ENCODE measurements around the gene INTS4. TPM values are rescaled to one million over a fixed set of nuclear protein-coding genes. Genes with fewer than 3 reads are reported as not detected.

INTS4 gene
- polyA plus RNA-seq, 3 donors, result 23.5 to 41.7 (median 29.0) TPM

- Histone ChIP-seq H3K9me3 (replicated peaks in 1 of 2; ENCODE audit: control insufficient read depth in 1 of 2, insufficient read depth in 1 of 2, low read length in 2 of 2) (peaks cover 0 to 4% of the 10 kb centered on the region in 2 donors), H4K20me1 (ENCODE audit: insufficient read depth, low read length) (no peaks in the 10 kb centered on the region), H3K27ac (ENCODE audit: low read depth in 1 of 2, low read length in 2 of 2) (no peak overlapping the region), H3K9ac (ENCODE audit: insufficient read depth, low read length, poor library complexity, severe bottlenecking) (no peak overlapping the region), H3K27me3 (ENCODE audit: control insufficient read depth in 2 of 2, insufficient read depth in 2 of 2, low read length in 2 of 2) (no peaks in the 10 kb centered on the region), H3K4me1 (ENCODE audit: control insufficient read depth in 1 of 2, insufficient read depth in 2 of 2, low read length in 2 of 2) (peaks cover 0 to under 1% of the 10 kb centered on the region in 2 donors), H3K4me3 (replicated peaks in 1 of 3; ENCODE audit: low read depth in 2 of 3, low read length in 3 of 3) (no peak overlapping the region), H3K4me2 (replicated peaks; ENCODE audit: extremely low read depth, low read length, poor library complexity, severe bottlenecking) (no peak overlapping the region), H2AFZ (ENCODE audit: insufficient read depth, low read depth, low read length, poor library complexity, severe bottlenecking) (no peak overlapping the region), H3K36me3 (replicated peaks in 1 of 2; ENCODE audit: control insufficient read depth in 1 of 2, insufficient read depth in 2 of 2, low read length in 2 of 2) (no peaks in the 10 kb centered on the region), H3K79me2 (ENCODE audit: insufficient read depth, low read length) (no peaks in the 10 kb centered on the region)
- no CpG with 5 or more reads among the region's 2 CpGs for WGBS (ENCODE audit: insufficient coverage)
- no peak for TF ChIP-seq CTCF (IDR thresholded peaks at IDR 0.05)
- Mint-ChIP-seq H3K4me3 (no peak overlapping the region), H3K27ac (no peak overlapping the region), H3K27me3 (ENCODE audit: low read depth in 3 of 3) (peaks cover 0 to 1% (median 0%) of the 10 kb centered on the region in 3 donors), H3K36me3 (no peaks in the 10 kb centered on the region), H3K4me1 (peaks cover under 1% of the 10 kb centered on the region), H3K9me3 (peaks cover 0 to 18% (median 0%) of the 10 kb centered on the region in 7 donors)
- intact Hi-C loops (cut with micrococcal nuclease), result loop anchor here in 1 of 2 donors (10.0 kb wide), 1 partner anchor 166 kb away; the partner anchor contains the start of gene INTS4
- DNase-seq, result no peak
Measured at GRCh38 chr11:77828926-77829325, 165.5 kb downstream of the INTS4 start.

Small RNA genes lying within 50 kb of the gene (small RNA-seq; reads per million reads assigned to genes)
- not detected for gene AP002812.4 (ENCODE audit: insufficient read length, low read depth)

Other genes starting within 250 kb of the INTS4 start
- 10 to 100 TPM in 1 of 3 donors, 1 to 10 TPM in 2; 8.3 to 14.8 (median 9.2) TPM for gene RSF1, start 173.9 kb downstream of the INTS4 start, polyA plus RNA-seq
- gene AAMDC, start 173.5 kb downstream of the INTS4 start, polyA plus RNA-seq, result 10 to 100 TPM in 2 of 3 donors, 1 to 10 TPM in 1; 8.9 to 32.9 (median 28.1) TPM
- gene KCTD14, start 28.6 kb upstream of the INTS4 start, polyA plus RNA-seq, result under 1 TPM; 0.14 to 0.33 (median 0.23) TPM
- not detected for gene THRSP, start 69.2 kb upstream of the INTS4 start, polyA plus RNA-seq
- 100 to 1,000 TPM in 2 of 3 donors, 10 to 100 TPM in 1; 47.7 to 219 (median 209) TPM for gene NDUFC2, start 85.2 kb upstream of the INTS4 start, polyA plus RNA-seq
- gene ALG8, start 145.0 kb upstream of the INTS4 start, polyA plus RNA-seq, result 10 to 100 TPM; 15.6 to 41.7 (median 40.6) TPM
- gene KCTD21, start 194.0 kb upstream of the INTS4 start, polyA plus RNA-seq, result 1 to 10 TPM; 3.2 to 9.2 (median 5.2) TPM
- gene USP35, start 194.3 kb upstream of the INTS4 start, polyA plus RNA-seq, result 1 to 10 TPM in 1 of 3 donors, under 1 TPM in 2; 0.42 to 7.6 (median 0.63) TPM

Measured in CD14-positive monocyte (primary cell).